CD14-positive monocyte (primary cell): Measurements from ENCODE around the gene ASB12. TPM values are rescaled to one million over a fixed set of nuclear protein-coding genes. Genes with fewer than 3 reads are reported as not detected.

Experiments used
- DNase-seq, 3 donors: peaks; one replicate each; pipeline ENCODE4 v3.0.0-alpha.2; 2011 to 2022
- H2AFZ ChIP-seq: 2 replicates; pipeline ENCODE4 v1.6.0; 2012; ENCODE audit warnings: mild to moderate bottlenecking, low read depth, low read length, inconsistent platforms; ENCODE audit not compliant: insufficient read depth, poor library complexity, severe bottlenecking
- H3K27ac ChIP-seq, 2 donors: 1 replicate in 1 of 2; 2 replicates in 1 of 2; pipeline ENCODE4 v1.5.1; 2012 to 2013; ENCODE audit warnings: low read length in 2 of 2, control low read depth in 1 of 2, inconsistent platforms in 1 of 2, low read depth in 1 of 2, mild to moderate bottlenecking in 1 of 2
- H3K27me3 ChIP-seq, 2 donors: one replicate each; pipeline versions ENCODE4 v1.6.0 to v1.6.1; 2011 to 2013; ENCODE audit warnings: low read length in 2 of 2; ENCODE audit not compliant: control insufficient read depth in 2 of 2, insufficient read depth in 2 of 2
- H3K36me3 ChIP-seq, 2 donors: replicated peaks in 1 of 2; 1 replicate in 1 of 2; 2 replicates in 1 of 2; pipeline versions ENCODE4 v1.5.1 to v1.6.1; 2012 to 2013; ENCODE audit warnings: low read length in 2 of 2, control low read depth in 1 of 2, inconsistent platforms in 1 of 2, mild to moderate bottlenecking in 1 of 2; ENCODE audit not compliant: insufficient read depth in 2 of 2, control insufficient read depth in 1 of 2
- H3K4me1 ChIP-seq, 2 donors: 1 replicate in 1 of 2; 2 replicates in 1 of 2; pipeline versions ENCODE4 v1.5.1 to v1.6.1; 2012 to 2013; ENCODE audit warnings: low read length in 2 of 2, control low read depth in 1 of 2, inconsistent platforms in 1 of 2, mild to moderate bottlenecking in 1 of 2, moderate library complexity in 1 of 2; ENCODE audit not compliant: insufficient read depth in 2 of 2, control insufficient read depth in 1 of 2
- H3K4me2 ChIP-seq: replicated peaks from 2 replicates; pipeline ENCODE3; 2012; ENCODE audit warnings: low read length, moderate library complexity, mild to moderate bottlenecking; ENCODE audit not compliant: poor library complexity, severe bottlenecking; ENCODE audit errors: extremely low read depth
- H3K4me3 ChIP-seq, 3 experiments: fragments of 200-600 bp in 1 of 3; sonication (generic) in 1 of 3; replicated peaks in 1 of 3; 1 replicate in 2 of 3; 2 replicates in 1 of 3; pipeline ENCODE4 v1.5.1; 2011 to 2013; ENCODE audit warnings: low read length in 3 of 3, mild to moderate bottlenecking in 3 of 3, control low read depth in 2 of 3, low read depth in 2 of 3, inconsistent platforms in 1 of 3, moderate library complexity in 1 of 3
- H3K79me2 ChIP-seq: 2 replicates; pipeline ENCODE4 v1.6.0; 2012; ENCODE audit warnings: mild to moderate bottlenecking, control low read depth, inconsistent platforms, low read length, moderate library complexity; ENCODE audit not compliant: insufficient read depth
- H3K9ac ChIP-seq: 2 replicates; pipeline ENCODE4 v1.6.0; 2017; ENCODE audit warnings: low read length, mild to moderate bottlenecking; ENCODE audit not compliant: insufficient read depth, poor library complexity, severe bottlenecking
- H3K9me3 ChIP-seq, 2 donors: replicated peaks in 1 of 2; 1 replicate in 1 of 2; 2 replicates in 1 of 2; pipeline versions ENCODE4 v1.5.1 to v1.6.1; 2012 to 2013; ENCODE audit warnings: low read length in 2 of 2, control low read depth in 1 of 2; ENCODE audit not compliant: control insufficient read depth in 1 of 2, insufficient read depth in 1 of 2
- H4K20me1 ChIP-seq: 2 replicates; pipeline ENCODE4 v1.6.0; 2012; ENCODE audit warnings: mild to moderate bottlenecking, low read length, control low read depth, moderate library complexity; ENCODE audit not compliant: insufficient read depth
- H3K27ac Mint-ChIP-seq, 7 donors: one replicate each; pipeline ENCODE4 v1.8.0; 2020; ENCODE audit warnings: mild to moderate bottlenecking in 7 of 7, mixed read lengths in 7 of 7, moderate library complexity in 6 of 7, inconsistent platforms in 2 of 7
- H3K27me3 Mint-ChIP-seq, 3 donors: one replicate each; pipeline ENCODE4 v1.8.0; 2021 to 2022; ENCODE audit warnings: low read depth in 3 of 3, mild to moderate bottlenecking in 3 of 3, mixed read lengths in 3 of 3, moderate library complexity in 3 of 3, inconsistent platforms in 1 of 3
- H3K36me3 Mint-ChIP-seq, 2 donors: one replicate each; pipeline ENCODE4 v1.8.0; 2020; ENCODE audit warnings: mixed read lengths in 2 of 2, inconsistent platforms in 1 of 2, mild to moderate bottlenecking in 1 of 2
- H3K4me1 Mint-ChIP-seq: one replicate; pipeline ENCODE4 v1.8.0; 2020; ENCODE audit warnings: mild to moderate bottlenecking, mixed read lengths
- H3K4me3 Mint-ChIP-seq, 2 donors: one replicate each; pipeline ENCODE4 v1.8.0; 2020; ENCODE audit warnings: mild to moderate bottlenecking in 2 of 2, mixed read lengths in 2 of 2, moderate library complexity in 1 of 2
- H3K9me3 Mint-ChIP-seq, 7 donors: one replicate each; pipeline ENCODE4 v1.8.0; 2020 to 2022; ENCODE audit warnings: mixed read lengths in 7 of 7, mild to moderate bottlenecking in 6 of 7, moderate library complexity in 6 of 7, inconsistent platforms in 2 of 7
- CTCF ChIP-seq: fragments of 200-600 bp; IDR thresholded peaks from one replicate; pipeline ENCODE4 v1.8.0; 2022; ENCODE audit warnings: antibody characterized with exemption, mild to moderate bottlenecking
- WGBS: methylation state at CpG from one replicate; pipeline ENCODE4 v1.1.5; 2013; ENCODE audit warnings: missing lambda C conversion rate; ENCODE audit not compliant: insufficient coverage; 5-methylcytosine and 5-hydroxymethylcytosine counted together
- intact Hi-C, 2 donors: fragments of 100-400 bp; cut with micrococcal nuclease; formaldehyde crosslinking; loops; one replicate each; pipeline versions ENCODE4 v1.15.0 to v1.15.1; 2023
- polyA plus RNA-seq, 3 donors: library from polyadenylated mRNA; depleted of rRNA in 1 of 3; unstranded in 2 of 3; stranded (reverse) in 1 of 3; fragments of 300-500 nt in 2 of 3; fragments of >200 nt in 1 of 3; fragmentation: Illumina TruSeq in 2 of 3; gene quantifications; 1 replicate in 2 of 3; 2 replicates in 1 of 3; pipeline ENCODE4 v1.2.3, GENCODE V29; 2012 to 2021

ASB12 gene
- polyA plus RNA-seq, 3 donors: not detected

GRCh38 chrX:64184396-64184795 lies 46.0 kb downstream of the ASB12 start:
- Histone ChIP-seq H3K4me3 (no peak overlapping the region), H3K9ac (no peak overlapping the region), H3K27me3 (no peaks in the 10 kb centered on the region), H3K4me1 (no peaks in the 10 kb centered on the region), H3K27ac (no peak overlapping the region), H4K20me1 (no peaks in the 10 kb centered on the region), H3K36me3 (no peaks in the 10 kb centered on the region), H3K79me2 (no peaks in the 10 kb centered on the region), H3K4me2 (no peak overlapping the region), H2AFZ (no peak overlapping the region), H3K9me3 (no peaks in the 10 kb centered on the region)
- WGBS: 100% methylated on average over 1 of the region's 2 CpGs
- no peaks in the 10 kb centered on the region for H3K9me3 Mint-ChIP-seq
- H3K27ac Mint-ChIP-seq: peak overlapping the region in 1 of 7 donors; percentile 38
- no peak for TF ChIP-seq CTCF
- no peaks in the 10 kb centered on the region for H3K4me1 Mint-ChIP-seq
- DNase-seq: no peak
- H3K36me3 Mint-ChIP-seq: no peaks in the 10 kb centered on the region
- peak overlapping the region in 1 of 2 donors; percentile 53 for H3K4me3 Mint-ChIP-seq
- intact Hi-C loops: no loop called here
- H3K27me3 Mint-ChIP-seq: no peaks in the 10 kb centered on the region

- intact Hi-C loops: no loop called here
- no peak overlapping the region for H3K9ac ChIP-seq
- no peaks in the 10 kb centered on the region for H3K36me3 ChIP-seq
- no peaks in the 10 kb centered on the region for H3K9me3 ChIP-seq
- no peak for TF ChIP-seq CTCF
- H3K4me2 ChIP-seq: no peak overlapping the region
- no peak overlapping the region for H3K4me3 ChIP-seq
- Mint-ChIP-seq H3K27me3 (no peaks in the 10 kb centered on the region), H3K36me3 (no peaks in the 10 kb centered on the region), H3K27ac (no peak overlapping the region), H3K9me3 (peaks cover 0 to 3% (median 0%) of the 10 kb centered on the region in 7 donors), H3K4me1 (no peaks in the 10 kb centered on the region), H3K4me3 (no peak overlapping the region)
- H4K20me1 ChIP-seq: no peaks in the 10 kb centered on the region
- no peaks in the 10 kb centered on the region for H3K4me1 ChIP-seq
- DNase-seq: no peak
- no peaks in the 10 kb centered on the region for H3K79me2 ChIP-seq
- H3K27me3 ChIP-seq: no peaks in the 10 kb centered on the region
- no peak overlapping the region for H2AFZ ChIP-seq
- H3K27ac ChIP-seq: no peak overlapping the region
- no CpG with 5 or more reads among the region's 2 CpGs for WGBS
Measured at GRCh38 chrX:64182208-64182607, 48.2 kb downstream of the ASB12 start.
